CD4-positive, alpha-beta T cell treated with Interleukin-17A for 1 hour (primary cell): ENCODE data around the gene TET1.
A peak's percentile ranks its signal among the peaks of the same experiment; 100 is the strongest.
"Not testable (repeated sequence)": the region's sequence is repeated elsewhere in the genome, so short reads cannot be mapped to it uniquely, and the experiment has no call there.

Experiments
- DNase-seq: peaks from one replicate; pipeline ENCODE4 v3.0.0-alpha.2; 2020

Gene TET1

DNA sequence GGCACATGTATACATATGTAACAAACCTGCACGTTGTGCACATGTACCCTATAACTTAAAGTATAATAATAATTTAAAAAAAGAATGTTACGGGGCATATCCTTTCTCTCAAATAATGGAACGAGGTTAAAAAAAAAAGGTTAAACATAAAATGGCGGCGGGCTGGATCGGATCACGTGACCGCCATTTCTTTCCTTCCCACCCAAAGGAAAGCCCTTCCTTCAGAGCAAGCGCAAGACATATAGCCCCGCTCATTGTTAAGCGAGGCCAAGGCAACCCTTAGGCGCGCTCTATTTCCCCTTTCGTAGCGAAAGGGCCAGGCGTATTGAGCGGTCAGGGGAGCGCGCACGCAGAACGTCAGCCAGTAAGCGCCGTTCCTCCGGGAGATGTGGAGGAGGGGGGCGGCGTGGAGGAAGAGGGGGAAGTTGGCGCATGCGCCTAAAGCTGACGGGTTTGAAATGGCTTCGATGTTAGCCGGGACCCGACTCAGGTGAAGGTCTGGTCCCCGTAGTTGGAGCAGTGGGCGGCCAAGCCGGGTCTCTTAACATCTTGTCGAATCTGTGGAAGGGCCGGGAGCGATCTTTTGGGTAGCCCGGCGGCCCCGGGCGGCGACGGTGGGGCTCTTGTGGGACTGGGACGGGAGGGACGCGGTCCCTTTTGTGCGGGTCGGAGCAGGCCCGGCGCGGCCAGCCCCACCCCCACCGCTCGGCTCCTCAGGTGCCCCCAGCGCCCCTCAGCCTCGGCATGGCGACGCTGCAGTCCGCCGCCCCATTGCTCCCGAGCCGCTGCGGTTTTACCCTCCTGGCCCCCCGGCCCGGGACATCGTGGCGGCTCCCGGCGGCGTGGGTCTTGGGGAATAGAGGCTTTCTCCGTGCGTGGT lies 160.9 kb downstream of the TET1 start, which contains the start of gene CCAR1:
CCAR1 (plus strand) TSS at position 447 of the 880 bp plus-strand sequence. CDS start 1,266 bp downstream, outside the sequence.
- peak; percentile 98 for DNase-seq

DNA sequence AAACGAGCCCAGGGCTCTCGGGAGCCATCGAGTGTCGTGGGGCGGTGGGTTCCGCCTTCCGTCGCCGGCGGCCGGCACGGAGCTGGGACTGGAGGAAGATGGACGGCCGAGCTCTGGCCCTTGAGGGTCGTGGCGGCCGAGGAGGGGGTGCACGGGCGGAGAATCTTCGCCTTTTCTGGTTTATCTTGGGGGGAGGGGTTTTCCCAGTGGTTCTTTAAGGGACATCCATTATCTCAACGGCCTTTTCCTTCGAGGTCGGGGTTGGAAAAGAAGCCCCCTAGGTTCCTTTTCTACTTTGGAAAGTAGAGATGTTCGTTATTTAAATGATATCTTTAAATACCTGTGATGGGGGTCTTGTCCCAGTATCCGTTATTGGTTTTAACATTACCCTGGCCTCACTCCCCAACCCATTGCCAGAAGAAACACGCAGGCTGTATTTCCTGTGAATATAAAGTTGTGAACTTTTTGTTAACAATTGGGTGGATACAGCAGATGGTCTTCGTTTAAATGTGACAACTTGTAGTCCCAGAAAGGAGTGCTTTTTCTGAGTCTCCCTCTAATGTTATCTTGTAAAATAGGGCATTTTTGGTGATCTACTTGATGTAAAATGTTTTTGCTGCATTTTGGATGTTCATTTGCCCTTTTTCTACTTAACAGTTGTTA lies 161.7 kb downstream of the TET1 start:
- DNase-seq, result peak; percentile 36

DNA sequence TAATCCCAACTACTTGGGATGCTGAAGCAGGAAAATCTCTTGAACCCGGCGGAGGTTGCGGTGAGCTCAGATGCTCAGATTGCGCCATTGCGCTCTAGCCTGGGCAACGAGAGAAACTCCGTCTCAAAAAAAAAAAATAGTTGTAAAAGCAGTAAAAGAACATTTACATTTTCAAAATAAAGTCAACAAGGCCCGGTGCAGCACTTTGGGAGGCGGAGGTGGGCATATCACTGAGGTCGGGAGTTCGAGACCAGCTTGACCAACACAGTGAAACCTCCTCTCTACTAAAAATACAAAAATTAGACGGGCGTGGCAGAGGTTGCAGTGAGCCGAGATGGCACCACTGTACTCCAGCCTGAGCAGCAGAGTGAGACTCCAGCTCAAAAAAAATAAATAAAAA lies 164.9 kb downstream of the TET1 start:
- DNase-seq, result no peak

DNA sequence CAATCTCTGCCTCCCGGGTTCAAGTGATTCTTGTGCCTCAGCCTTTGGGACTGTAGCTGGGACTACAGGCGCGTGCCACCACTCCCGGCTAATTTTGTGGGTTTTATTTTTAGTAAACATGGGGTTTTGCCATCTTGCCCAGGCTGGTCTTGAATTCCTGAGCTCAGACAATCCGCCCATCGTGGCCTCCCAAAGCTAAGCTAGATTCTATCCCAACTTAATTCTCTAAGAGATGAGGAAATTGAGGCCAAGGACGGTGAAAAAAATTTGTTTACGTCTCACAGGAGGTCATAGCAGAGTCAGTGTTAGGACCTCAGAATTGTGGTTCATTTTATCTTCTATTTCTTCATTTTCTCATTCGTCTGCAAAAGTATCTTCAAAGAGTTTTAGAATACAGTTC lies 167.0 kb downstream of the TET1 start:
- no peak for DNase-seq

DNA sequence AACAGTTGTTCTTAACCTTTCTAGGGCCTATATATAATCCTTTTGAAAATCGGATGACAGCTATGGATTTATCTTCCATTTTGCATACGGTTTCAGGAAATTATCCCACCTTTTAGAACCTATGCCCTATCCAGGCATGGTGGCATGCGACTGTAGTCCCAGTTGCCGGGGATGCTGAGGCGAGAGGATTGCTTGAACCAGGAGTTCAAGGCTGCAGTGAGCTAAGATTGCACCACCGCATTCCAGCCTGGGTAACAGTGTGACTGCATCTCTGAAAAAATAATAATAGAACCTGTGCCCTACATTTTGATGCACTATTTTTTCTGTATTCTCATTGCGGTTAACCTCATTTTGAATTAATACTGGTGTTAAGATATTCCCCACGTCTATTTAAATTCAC lies 172.5 kb downstream of the TET1 start:
- no peak for DNase-seq

DNA sequence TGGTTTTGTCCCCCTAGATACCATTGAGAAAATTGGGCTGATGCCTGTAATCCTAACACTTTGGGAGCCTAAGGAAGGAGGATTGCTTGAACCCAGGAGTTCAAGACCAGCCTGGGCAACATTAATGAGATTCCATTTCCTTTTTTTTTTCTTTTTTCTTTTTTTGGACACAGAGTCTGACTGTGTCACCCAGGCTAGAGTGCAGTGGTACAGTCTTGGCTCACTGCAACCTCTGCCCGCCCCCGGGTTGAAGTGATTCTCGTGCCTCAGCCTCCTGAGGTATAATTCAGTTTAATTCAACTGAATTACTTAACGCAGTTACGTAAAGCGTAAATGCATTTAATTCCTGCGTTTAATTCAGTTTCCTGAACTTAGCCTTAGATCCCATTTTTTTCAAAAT lies 174.2 kb downstream of the TET1 start:
- no peak for DNase-seq

DNA sequence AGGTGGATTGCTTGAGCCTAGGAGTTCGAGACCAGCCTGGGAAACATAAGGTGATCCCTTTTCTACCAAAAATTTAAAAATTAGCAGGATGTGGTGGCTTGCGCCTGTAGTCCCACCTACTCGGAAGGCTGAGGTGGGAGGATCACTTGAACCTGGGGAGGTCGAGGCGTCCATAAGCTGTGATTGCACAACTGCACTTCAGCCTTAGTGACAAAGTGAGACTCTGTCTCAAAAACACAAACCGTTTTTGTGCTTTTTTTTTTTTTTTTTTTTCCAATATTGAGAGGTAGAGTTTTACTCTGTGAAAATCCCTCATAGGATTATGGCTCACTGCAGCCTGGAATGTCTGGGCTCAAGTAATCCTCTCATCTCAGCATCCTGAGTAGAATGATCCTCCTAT lies 175.0 kb downstream of the TET1 start:
- no peak for DNase-seq

DNA sequence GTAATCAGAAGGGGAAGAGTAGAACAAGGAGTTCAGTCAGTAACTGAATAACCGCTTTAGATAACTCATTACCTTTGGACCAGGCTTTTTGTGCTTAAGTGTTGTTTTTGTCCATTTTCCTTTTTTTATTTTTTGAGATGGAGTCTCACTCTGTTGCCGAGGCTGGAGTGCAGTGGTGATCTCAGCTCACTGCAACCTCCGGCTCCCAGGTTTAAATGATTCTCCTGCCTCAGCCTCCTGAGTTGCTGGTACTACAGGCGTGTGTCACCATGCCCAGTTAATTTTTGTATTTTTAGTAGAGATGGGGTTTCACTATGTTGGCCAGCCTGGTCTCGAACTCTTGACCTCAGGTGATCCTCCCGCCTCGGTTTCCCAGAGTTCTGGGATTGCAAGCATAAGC lies 175.6 kb downstream of the TET1 start:
- DNase-seq, result not testable (repeated sequence)

DNA sequence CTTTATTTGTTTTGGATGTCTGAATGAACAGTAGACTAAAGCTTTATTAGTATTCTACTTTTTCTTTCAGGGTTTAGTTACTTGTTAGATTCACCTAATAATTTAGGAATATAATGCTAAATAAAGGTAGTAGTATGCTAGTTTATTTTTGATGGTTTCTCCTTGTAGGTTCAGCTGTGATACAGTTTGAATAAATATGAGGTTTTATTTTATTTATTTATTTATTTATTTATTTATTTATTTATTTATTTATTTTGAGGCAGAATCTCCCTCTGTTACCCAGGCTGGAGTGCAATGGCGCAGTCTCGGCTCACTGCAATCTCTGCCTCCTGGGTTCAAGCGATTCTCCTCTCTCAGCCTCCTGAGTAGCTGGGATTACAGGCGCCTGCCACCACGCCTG lies 180.5 kb downstream of the TET1 start:
- not testable (repeated sequence) for DNase-seq

DNA sequence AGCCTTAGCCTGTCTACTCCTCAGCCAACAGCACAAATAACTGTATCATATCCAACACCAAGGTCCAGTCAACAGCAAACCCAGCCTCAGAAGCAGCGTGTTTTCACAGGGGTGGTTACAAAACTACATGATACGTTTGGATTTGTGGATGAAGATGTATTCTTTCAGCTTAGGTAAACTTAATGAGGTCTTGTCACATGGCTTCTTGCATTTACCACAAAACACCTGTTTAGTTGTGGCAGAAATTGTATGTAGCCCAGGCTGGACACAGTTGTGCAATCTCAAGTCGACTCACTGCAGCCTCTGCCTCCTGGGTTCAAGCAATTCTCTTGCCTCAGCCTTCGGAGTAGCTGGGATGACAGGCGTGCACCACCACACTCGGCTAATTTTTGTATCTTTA lies 182.3 kb downstream of the TET1 start:
- DNase-seq, result no peak
